Osteoblast (primary cell): ENCODE results near the gene SARS1. TPM values are rescaled to one million over a fixed set of nuclear protein-coding genes. Genes with fewer than 3 reads are reported as not detected.

ENCODE experiments used
- DNase-seq: peaks from one replicate; pipeline ENCODE4 v3.0.0; 2011; ENCODE audit warnings: low spot score, mixed read lengths; ENCODE audit not compliant: insufficient read length; ENCODE audit errors: missing footprints
- H2AFZ ChIP-seq: 2 replicates; pipeline ENCODE4 v1.6.0; 2011; ENCODE audit warnings: mild to moderate bottlenecking, low read length
- H3K27ac ChIP-seq: 2 replicates; pipeline ENCODE4 v1.5.1; 2011; ENCODE audit warnings: mild to moderate bottlenecking, low read depth, low read length, moderate library complexity
- H3K27me3 ChIP-seq: 2 replicates; pipeline ENCODE4 v1.6.0; 2012; ENCODE audit warnings: mild to moderate bottlenecking, control low read depth, inconsistent platforms, low read length, moderate library complexity; ENCODE audit not compliant: insufficient read depth
- H3K36me3 ChIP-seq: 2 replicates; pipeline ENCODE4 v1.5.1; 2011; ENCODE audit warnings: mild to moderate bottlenecking, low read length, control low read depth, moderate library complexity; ENCODE audit not compliant: insufficient read depth
- H3K4me1 ChIP-seq: 2 replicates; pipeline ENCODE4 v1.5.1; 2011; ENCODE audit warnings: mild to moderate bottlenecking, low read length, control low read depth, moderate library complexity; ENCODE audit not compliant: insufficient read depth
- H3K4me2 ChIP-seq: 2 replicates; pipeline ENCODE4 v1.6.0; 2011; ENCODE audit warnings: mild to moderate bottlenecking, low read length; ENCODE audit not compliant: insufficient read depth
- H3K4me3 ChIP-seq: fragments of 200-600 bp; sonication (generic); 3 replicates; pipeline ENCODE4 v1.5.1; 2012; ENCODE audit warnings: mild to moderate bottlenecking, low read length, inconsistent platforms; ENCODE audit not compliant: insufficient read depth
- H3K79me2 ChIP-seq: 2 replicates; pipeline ENCODE4 v1.6.0; 2012; ENCODE audit warnings: mild to moderate bottlenecking, low read length, control low read depth, inconsistent platforms; ENCODE audit not compliant: insufficient read depth
- H3K9me3 ChIP-seq: 2 replicates; pipeline ENCODE4 v1.5.1; 2011; ENCODE audit warnings: low read depth, low read length, control low read depth
- H4K20me1 ChIP-seq: 2 replicates; pipeline ENCODE4 v1.6.0; 2012; ENCODE audit warnings: mild to moderate bottlenecking, low read length, control low read depth; ENCODE audit not compliant: insufficient read depth
- total RNA-seq: library from RNA; depleted of rRNA; stranded (reverse); fragments of >200 nt; gene quantifications from 2 replicates; pipeline ENCODE4 v1.2.3, GENCODE V29; 2012
- TF ChIP-seq, protein P1 (sequence below): IDR thresholded peaks from 2 replicates; pipeline ENCODE4 v1.5.1; 2011; ENCODE audit warnings: mild to moderate bottlenecking, low read depth, low read length, moderate library complexity; ENCODE audit errors: extremely low read depth

SARS1 gene
- total RNA-seq, 1 donor, result 392 TPM

DNA sequence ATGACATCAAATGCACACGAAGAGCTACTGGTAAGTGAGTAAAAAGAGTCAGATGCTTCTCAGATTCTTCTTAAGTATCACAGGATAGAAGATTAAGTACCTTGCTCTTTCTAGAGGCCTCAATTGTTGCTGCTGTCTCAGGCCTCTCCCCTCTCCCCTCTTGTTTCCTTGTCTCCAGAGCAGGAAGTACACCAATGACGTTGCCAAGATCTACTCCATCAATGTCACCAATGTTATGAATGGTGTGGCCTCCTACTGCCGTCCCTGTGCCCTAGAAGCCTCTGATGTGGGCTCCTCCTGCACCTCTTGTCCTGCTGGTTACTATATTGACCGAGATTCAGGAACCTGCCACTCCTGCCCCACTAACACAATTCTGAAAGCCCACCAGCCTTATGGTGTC is 21.3 kb upstream of the SARS1 start:
- Histone ChIP-seq H3K79me2 (no peaks in the 10 kb centered on the region), H3K4me3 (no peak overlapping the region), H3K27me3 (no peaks in the 10 kb centered on the region), H3K9me3 (no peaks in the 10 kb centered on the region), H3K4me2 (no peak overlapping the region), H3K27ac (no peak overlapping the region), H3K4me1 (peaks cover 2% of the 10 kb centered on the region), H3K36me3 (no peaks in the 10 kb centered on the region), H2AFZ (no peak overlapping the region), H4K20me1 (no peaks in the 10 kb centered on the region)
- no peak for DNase-seq
- TF ChIP-seq, protein P1, sequence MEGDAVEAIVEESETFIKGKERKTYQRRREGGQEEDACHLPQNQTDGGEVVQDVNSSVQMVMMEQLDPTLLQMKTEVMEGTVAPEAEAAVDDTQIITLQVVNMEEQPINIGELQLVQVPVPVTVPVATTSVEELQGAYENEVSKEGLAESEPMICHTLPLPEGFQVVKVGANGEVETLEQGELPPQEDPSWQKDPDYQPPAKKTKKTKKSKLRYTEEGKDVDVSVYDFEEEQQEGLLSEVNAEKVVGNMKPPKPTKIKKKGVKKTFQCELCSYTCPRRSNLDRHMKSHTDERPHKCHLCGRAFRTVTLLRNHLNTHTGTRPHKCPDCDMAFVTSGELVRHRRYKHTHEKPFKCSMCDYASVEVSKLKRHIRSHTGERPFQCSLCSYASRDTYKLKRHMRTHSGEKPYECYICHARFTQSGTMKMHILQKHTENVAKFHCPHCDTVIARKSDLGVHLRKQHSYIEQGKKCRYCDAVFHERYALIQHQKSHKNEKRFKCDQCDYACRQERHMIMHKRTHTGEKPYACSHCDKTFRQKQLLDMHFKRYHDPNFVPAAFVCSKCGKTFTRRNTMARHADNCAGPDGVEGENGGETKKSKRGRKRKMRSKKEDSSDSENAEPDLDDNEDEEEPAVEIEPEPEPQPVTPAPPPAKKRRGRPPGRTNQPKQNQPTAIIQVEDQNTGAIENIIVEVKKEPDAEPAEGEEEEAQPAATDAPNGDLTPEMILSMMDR, result no peak

DNA sequence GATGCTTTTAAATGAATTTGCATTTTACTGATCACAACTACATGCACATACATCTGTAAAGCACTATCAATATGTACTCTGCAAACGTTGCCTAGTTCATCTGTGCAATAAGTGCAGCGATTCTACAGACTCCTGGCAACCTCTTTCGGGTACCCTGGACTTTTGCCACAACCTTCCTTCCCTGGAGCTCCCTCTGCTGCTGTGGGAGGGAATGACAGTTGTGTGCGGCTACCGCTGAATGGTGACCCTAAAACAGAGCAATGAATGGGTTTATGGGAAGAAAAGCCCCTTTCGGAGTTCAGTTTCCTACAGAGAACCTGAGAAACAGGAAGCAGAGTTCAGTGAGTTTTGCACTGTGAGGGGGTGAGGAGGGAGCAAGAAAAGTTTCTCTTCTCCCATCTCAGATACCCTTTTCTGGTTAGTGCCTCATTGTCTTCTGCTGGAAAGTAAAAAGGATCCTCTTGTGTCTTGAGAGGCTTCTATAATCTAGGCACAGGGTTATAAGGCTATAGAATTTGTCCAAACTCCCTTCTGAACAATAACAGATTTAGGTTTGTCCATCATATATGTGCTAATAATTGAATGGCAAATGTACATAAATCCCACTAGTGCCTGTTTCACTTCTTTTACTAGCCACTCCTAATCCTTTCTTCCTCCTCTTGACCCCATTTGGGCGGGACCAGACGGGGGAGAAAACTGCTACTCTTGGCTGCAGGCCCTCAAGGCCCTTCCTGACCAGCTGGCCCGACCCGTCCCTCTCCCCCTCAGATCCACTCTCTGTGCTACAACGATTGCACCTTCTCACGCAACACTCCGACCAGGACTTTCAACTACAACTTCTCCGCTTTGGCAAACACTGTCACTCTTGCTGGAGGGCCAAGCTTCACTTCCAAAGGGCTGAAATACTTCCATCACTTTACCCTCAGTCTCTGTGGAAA is 19.8 kb upstream of the SARS1 start:
- no peak overlapping the region for H3K27ac ChIP-seq
- H3K4me1 ChIP-seq, result peaks cover 17% of the 10 kb centered on the region
- no peaks in the 10 kb centered on the region for H4K20me1 ChIP-seq
- H3K79me2 ChIP-seq, result no peaks in the 10 kb centered on the region
- no peaks in the 10 kb centered on the region for H3K27me3 ChIP-seq
- no peak overlapping the region for H2AFZ ChIP-seq
- no peak overlapping the region for H3K4me3 ChIP-seq
- H3K36me3 ChIP-seq, result no peaks in the 10 kb centered on the region
- TF ChIP-seq, protein P1, result peak; percentile 66
- H3K9me3 ChIP-seq, result no peaks in the 10 kb centered on the region
- no peak overlapping the region for H3K4me2 ChIP-seq
- no peak for DNase-seq

DNA sequence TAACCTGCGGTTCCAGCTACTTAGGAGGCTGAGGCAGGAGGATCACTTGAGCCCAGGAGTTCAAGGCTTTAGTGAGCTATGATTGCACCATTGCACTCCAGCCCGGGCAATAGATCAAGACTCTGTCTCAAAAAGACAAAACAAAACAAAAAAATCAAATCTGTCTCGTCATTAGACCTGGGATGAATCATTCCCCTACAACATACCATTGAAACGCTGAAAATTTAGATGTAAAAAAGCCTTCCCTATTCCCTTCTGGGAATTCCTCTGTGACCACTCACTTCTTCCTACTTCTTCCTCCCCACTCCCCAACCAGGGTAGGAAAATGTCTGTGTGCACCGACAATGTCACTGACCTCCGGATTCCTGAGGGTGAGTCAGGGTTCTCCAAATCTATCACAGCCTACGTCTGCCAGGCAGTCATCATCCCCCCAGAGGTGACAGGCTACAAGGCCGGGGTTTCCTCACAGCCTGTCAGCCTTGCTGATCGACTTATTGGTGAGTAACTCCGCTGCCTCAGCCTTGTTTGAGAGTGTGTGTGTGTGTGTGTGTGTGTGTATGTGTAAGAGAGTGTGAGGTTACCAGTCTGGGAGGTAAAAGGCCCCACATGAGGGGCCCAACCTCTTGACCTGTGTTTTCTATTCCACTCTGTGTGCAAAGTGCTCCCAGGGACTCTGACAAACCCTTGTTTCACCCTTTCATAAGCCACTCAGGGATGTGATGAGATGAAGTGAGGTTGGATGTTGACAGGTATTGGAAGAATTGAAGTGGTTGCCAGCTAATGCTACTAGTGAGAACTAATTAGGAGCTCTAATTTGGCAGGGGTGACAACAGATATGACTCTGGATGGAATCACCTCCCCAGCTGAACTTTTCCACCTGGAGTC is 16.3 kb upstream of the SARS1 start:
- no peaks in the 10 kb centered on the region for H3K36me3 ChIP-seq
- no peaks in the 10 kb centered on the region for H3K79me2 ChIP-seq
- peak overlapping the region; percentile 23 for H3K4me3 ChIP-seq
- no peaks in the 10 kb centered on the region for H3K27me3 ChIP-seq
- TF ChIP-seq, protein P1, result no peak
- DNase-seq, result peak; percentile 93
- no peak overlapping the region for H2AFZ ChIP-seq
- H4K20me1 ChIP-seq, result no peaks in the 10 kb centered on the region
- peak overlapping the region; percentile 92 for H3K27ac ChIP-seq
- peak overlapping the region; percentile 53 for H3K4me2 ChIP-seq
- H3K9me3 ChIP-seq, result no peaks in the 10 kb centered on the region
- peaks cover 26% of the 10 kb centered on the region for H3K4me1 ChIP-seq
